ENCODE results near the gene RADIL. TPM values are rescaled to one million over a fixed set of nuclear protein-coding genes. Genes with fewer than 3 reads are reported as not detected.

RADIL gene
- total RNA-seq, 1 donor from 2014 or later: 3.9 TPM

DNA sequence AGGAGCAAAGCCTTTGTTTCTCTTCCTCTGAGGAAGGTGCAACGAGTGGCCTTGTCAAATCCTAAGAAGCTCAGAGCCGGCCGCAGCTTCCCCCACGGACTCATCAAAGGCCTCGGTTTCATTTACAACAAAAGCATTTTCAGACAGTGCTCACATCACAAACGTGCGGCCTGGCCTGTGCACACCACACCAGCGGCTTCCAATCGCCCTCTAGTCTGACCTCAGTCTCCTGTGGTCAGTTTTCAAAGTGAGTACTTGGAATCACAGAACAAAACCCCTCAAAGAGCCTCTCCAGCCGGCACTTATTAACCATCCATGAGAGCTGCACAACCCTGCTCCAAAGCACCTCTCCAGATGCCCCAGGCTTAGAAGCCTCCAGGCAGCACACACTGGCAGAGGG lies 3.3 kb downstream of the RADIL start:
- DNase-seq: no peak

DNA sequence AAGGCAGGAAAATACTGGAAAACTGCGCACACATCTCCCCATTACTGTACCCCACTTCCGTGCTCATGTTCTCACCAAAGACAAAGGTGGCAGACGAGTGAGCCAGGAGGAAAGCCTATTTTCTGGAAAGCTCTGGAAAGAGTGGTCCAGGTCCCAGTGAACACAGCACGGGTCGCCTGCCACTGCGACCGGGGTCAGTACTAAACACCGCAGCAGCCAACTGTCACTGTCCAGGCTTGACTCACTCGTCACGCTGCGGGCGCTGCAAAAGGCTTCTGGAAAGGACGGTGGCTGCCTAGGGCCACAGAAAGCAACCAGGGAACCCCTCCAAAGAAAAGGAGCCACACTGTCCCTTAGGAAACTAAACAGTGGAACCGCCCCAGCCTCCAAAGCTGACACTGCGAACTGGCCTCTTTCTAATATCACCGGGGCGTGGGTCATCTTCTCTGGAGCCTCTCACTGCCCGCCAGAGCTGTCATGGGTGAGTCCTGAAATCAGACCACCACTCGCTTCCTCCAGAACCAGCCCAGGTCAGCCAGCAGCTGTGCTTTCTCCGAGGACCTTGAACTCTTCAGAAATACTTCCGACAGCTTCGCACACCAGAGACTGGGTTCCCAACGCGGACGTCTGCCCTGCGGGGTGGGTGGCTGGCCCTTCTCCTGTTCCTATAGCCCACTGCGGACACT lies 4.0 kb downstream of the RADIL start:
- DNase-seq: no peak

DNA sequence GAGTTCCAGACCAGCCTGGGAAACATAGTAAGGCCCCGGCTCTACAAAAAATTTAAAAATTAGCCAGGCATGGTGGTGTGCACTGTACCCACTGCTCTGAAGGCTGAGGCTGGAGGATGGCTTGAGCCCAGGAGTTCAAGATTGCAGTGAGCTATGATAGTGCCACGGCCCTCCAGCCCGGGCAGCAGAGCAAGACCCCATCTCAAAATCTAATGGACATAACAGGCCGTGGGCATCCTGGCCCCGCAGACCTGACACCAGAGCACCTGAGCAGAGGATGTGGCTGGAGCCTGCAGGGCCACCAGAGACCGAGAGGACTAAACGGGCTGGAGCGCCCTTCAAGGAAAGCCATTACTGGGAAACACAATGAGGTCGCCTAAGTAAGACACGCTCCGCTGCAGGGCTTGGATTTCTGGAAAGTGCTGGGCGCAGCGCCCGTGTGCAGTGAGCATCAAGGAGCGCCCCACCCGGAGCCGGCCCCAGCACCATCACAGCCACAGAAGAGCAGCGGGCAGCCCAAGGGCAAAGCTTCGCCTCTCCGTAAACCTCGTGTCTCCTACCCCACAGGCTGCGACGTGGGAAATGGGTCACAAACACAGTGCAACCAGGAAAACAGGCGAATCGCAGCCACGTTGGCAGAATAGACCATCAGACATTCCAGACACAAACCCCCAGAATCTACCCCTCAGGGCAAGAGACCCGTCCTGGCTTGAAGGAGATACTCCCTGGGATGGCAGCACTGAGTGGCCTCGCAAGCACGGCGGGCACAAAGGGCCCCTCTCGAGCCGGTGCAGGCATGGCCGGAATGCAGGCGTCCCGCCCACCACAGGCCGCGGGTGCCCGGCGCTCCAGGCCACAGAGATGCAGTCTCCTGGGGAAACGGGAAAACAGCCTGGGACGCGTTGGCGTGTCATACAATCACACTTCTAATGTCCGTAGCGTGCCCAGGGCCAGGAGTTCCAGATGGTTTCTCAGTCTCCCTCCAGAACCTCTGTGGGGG lies 4.9 kb downstream of the RADIL start:
- no peak for DNase-seq

- no peak for DNase-seq
These were observed 6.9 kb downstream of the RADIL start for GRCh38 chr7:4876586-4876985.

DNA sequence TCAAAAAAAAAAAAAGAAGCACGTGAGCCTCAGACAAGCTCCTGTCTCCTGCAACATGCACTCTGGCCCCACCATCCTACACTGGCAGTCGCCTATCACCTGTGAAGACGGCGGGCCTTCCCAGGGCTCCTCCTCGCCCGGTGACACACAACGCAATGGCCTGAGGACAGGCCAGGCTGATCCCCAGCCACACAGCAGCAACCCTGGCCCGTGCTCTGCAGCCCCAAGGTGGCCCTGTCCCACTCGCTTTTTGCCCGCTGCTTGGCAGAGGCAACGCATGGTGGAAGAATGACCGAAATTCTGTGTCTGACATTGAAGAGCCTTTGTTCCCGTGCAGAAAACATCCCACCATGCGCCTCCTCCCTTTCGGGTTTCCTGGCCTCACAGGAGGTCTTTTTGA lies 8.1 kb downstream of the RADIL start:
- no peak for DNase-seq

DNA sequence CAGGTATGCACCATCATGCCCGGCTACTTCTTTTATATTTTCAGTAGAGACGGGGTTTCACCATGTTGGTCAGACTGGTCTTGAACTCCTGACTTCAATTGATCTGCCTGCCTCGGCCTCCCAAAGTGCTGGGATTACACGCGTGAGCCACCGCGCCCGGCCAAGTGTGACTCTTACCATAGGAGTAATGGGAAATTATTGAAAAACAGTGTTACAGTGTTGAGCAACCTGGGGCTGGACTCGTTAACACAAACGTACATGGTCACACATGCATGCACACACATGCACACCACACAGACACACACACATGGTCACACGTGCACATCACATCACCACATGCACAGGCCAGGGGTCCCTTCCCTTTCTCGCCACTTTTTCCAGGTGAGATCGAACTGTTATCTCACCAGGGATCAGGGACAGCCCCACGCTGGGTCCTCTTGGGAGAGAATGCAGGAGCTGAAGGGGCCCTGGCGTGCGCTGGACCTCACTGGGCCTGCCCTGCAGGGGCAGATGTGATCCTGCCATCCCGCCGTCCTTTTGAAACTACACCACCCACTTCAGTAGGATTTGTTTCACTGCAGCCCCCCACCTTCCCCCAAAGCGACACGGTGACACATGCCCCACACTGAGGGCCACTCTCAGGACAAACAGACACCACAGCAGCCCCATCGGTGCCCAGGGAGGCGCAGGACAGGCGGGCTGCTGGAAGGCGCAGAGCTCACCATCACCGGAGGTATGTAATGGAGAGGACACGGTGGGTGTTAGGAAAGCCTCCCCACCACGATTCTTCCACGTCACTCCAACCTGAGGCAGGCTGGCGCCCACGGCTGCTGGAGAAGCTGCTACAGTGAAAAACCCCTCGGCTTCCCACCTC lies 10.2 kb downstream of the RADIL start:
- DNase-seq: no peak

- DNase-seq: no peak
These were observed 11.4 kb downstream of the RADIL start for GRCh38 chr7:4871930-4872675.

DNA sequence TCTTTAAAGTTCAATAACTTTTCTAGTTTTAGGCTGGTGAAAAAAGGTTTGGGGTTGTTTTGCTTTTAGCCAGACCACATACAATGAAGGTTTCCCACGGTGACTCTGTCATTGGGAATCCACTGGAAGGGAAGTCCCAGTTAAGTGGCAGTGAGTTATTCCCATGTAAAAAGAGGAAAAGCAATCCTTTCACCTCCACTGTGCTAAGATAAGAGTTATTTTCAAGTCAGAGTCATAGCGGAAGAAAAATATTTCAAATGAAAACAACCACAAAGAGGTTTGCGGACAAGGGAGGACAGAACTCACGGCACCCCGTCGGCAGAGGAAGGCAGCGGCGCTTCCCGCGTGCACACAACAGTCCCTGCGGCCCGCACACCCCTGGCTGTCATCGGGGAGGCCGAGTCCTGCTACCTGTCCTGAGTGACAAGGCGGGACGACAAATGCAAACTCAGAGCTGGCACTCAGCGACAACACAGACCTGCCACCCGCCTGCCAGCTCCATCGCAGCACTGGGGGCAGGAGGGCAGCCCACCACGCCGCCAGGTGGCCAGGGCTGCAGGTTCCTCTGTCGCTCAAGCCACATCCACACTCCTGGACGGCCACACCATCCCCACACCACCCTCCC lies 12.3 kb downstream of the RADIL start:
- DNase-seq: no peak

DNA sequence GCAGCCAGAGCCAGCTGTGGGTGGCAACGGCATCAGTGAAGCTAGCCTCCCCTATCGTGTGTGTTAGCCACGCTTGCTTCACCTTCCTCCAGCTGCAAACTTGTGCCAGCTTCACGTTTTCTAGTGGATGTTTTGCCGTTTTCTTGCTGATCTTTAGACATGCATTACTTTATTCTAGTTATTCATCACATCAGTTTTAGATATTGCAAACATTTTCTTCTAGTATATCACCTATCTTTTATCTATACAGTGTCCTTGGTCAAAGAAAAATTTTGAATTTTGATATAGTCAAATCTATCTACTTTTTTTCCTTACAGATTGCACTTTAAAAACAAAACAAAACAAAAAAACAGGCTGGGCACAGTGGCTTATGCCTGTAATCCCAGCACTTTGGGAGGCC lies 15.0 kb downstream of the RADIL start:
- no peak for DNase-seq

DNA sequence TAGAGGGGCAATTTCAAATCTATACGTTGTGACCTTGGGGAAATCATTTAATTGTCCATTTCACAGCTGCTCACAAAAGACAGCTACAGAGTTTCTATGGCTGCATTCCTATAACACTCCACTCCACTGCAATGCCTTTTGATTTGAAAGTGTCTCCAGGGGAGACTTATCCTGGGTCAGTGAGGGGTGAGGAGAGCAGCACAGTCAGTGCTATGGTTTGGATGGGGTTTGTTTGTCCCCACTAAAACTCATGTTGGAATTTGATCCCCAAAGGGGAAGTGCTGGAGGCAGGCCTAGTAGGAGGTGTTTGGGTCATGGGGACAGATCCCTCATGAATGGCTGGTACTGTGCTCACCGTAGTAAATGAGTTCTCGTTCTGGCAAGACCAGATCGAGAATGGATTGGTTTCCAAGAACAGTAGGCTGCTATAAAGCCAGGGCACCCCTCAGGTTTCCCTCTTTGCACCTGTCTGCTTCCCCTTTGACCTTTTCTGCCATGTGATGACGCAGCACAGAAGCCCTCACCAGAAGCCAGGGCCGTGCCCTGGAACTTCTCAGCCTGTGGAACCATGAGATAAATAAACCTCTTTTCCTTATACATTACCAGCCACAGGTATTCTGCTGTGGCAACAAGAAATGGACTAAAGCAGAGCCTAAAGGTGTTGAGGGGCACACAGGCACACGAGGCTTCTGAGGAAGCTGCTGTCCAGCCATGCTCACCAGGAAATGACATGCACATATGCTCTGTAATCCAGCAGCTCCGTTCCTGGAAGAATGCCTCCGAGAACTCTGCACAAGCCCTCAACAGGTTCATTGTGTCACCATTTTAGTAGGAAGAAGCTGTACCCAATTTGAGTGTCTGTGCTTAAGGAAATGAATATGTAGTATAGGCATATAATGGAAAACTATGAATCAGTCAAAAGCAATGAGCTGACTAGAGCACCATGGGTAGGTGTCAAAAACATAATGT lies 16.7 kb downstream of the RADIL start:
- DNase-seq: no peak

- DNase-seq: no peak
These were observed 21.4 kb downstream of the RADIL start for GRCh38 chr7:4862156-4862555.

DNA sequence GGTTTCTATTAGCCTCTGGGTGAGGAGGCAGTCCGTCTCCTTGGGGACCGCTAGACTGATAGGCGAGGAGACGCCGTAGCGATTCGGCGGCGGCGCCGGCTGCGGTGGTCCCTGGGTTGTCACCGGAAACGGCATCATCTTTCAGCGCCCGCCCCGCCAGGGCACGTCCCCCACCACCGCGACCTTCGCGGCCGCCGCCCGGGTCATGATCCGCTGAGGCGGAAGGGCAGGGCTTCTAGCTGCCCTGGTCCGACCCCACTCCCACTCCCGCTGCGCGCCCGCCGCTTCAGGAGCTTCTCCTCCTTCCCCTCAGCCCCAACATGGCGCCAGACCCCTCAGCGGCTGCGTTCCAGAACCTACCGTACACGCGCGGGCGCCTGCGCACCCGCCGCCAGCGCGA lies 21.8 kb downstream of the RADIL start, which contains the start of gene PAPOLB:
Gene PAPOLB, minus strand, starts transcription at position 358 of the 400 bp plus-strand sequence. Its CDS starts 220 bp downstream, at position 138.
- DNase-seq: no peak

GRCh38 chr7:4861227-4861626 lies 22.3 kb downstream of the RADIL start:
- DNase-seq: no peak

GRCh38 chr7:4857189-4857588 lies 26.3 kb downstream of the RADIL start:
- no peak for DNase-seq

DNA sequence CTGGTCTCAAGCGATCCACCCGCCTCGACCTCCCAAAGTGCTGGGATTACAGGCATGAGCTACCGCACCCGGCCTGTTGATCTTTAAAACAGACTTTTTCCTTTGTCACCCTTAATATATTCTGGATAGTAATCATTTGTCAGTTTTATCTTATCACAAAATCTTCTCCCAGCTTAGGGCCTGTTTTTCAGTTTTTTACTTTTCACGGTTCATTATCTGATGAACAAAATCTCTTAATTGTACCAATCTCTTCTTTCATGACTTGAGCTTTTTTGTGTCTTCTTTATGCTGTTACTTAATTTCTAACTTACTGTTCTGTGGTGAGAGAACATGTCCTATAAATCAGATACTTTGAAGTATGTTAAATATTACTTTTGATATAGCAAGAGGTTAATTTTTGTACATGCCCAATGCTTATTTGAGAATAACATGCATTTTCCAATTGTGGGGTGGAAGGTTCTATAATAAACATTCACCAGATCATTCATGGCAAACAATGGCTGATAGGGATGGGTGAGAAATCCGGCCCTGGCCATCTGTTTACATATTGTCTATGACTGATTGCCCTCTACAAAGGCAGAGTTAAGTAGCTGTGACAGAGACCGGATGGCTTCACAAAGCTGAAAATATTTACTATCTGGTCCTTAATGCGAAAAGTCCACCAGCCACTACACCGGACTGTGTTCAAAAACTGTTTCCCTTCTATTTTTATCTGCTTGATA lies 27.0 kb downstream of the RADIL start:
- DNase-seq: no peak

DNA sequence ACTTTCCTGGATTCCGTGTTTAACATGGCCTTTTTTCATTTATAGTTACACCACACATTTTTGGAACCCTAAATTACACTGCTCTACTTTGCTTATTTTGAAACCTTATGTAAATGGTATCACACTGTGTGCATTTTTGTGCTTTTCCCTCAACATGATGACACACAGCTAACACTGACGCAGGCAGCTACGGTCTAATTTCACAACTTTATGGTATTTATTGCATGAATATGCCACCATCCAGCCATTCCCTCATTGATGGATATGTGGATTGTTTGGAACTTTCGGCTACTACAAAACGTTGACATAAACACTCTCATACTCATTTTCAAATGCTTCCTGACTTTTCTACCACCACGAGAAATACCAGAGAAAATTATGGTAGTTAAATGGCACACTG lies 28.6 kb downstream of the RADIL start:
- no peak for DNase-seq

- no peak for DNase-seq
These were observed 31.8 kb downstream of the RADIL start for GRCh38 chr7:4851459-4852422.

DNA sequence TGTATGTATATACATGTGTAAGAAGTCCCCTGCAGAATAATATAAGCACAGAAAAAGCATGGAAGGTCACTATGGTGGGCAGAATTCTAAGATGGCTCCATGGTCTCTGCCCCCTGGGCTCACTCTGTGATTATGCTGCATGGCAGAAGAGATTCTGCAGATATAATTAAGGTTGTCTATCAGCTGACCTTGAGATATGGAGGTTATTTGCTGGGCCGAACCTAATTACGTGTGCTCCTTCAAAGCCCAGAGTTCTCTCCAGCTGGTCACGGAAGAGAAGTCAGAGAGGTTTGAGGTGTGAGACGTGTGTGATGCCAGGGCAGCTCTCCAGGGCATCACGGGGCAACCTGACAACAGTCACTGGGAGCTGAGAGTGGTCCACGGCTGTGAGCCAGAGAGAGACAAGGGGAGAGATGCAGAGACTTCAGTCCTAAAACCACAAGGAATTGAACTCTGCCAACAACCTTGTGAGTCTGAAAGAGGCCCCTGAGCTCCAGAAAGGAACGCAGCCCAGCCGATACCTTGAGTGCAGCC lies 33.2 kb downstream of the RADIL start:
- DNase-seq: no peak

All from dermis blood vessel endothelial cell (primary cell).